Astrocyte (in vitro differentiated cells and primary cell): ENCODE measurements around the gene INPP4B. TPM values are rescaled to one million over a fixed set of nuclear protein-coding genes. Genes with fewer than 3 reads are reported as not detected.

Source experiments
- DNase-seq: peaks from one replicate; pipeline ENCODE4 v3.0.0-alpha.2; 2010; ENCODE audit warnings: low read depth
- FAIRE-seq: peaks from 2 replicates; lab custom pipeline; 2011; peaks lifted over from hg19 to GRCh38; lab: Jason Lieb, UNC
- H2AFZ ChIP-seq: 2 replicates; pipeline ENCODE4 v1.6.0; 2012; ENCODE audit warnings: low read depth, low read length, inconsistent platforms
- H3K27ac ChIP-seq: 2 replicates; pipeline ENCODE4 v1.5.1; 2011; ENCODE audit warnings: low read depth, low read length, inconsistent platforms
- H3K27me3 ChIP-seq: 2 replicates; pipeline ENCODE4 v1.6.0; 2011; ENCODE audit warnings: low read length, inconsistent platforms; ENCODE audit not compliant: insufficient read depth
- H3K36me3 ChIP-seq: 2 replicates; pipeline ENCODE4 v1.5.1; 2011; ENCODE audit warnings: low read length, inconsistent platforms; ENCODE audit not compliant: insufficient read depth
- H3K4me1 ChIP-seq: 2 replicates; pipeline ENCODE4 v1.5.1; 2011; ENCODE audit warnings: low read length, inconsistent platforms; ENCODE audit not compliant: insufficient read depth
- H3K4me2 ChIP-seq: 2 replicates; pipeline ENCODE4 v1.6.0; 2012; ENCODE audit warnings: low read length, inconsistent platforms
- H3K4me3 ChIP-seq: 2 replicates; pipeline ENCODE4 v1.5.1; 2011; ENCODE audit warnings: low read depth, mild to moderate bottlenecking, low read length, inconsistent platforms; ENCODE audit not compliant: insufficient read depth
- H3K79me2 ChIP-seq: 2 replicates; pipeline ENCODE4 v1.6.0; 2012; ENCODE audit warnings: mild to moderate bottlenecking, low read length, inconsistent platforms; ENCODE audit not compliant: insufficient read depth
- H3K9ac ChIP-seq: 2 replicates; pipeline ENCODE4 v1.6.0; 2012; ENCODE audit warnings: mild to moderate bottlenecking, low read length, inconsistent platforms
- H3K9me3 ChIP-seq: 2 replicates; pipeline ENCODE4 v1.5.1; 2012; ENCODE audit warnings: low read depth, mild to moderate bottlenecking, low read length, inconsistent platforms; ENCODE audit not compliant: insufficient read depth
- H4K20me1 ChIP-seq: 2 replicates; pipeline ENCODE4 v1.6.0; 2012; ENCODE audit warnings: low read length, inconsistent platforms; ENCODE audit not compliant: insufficient read depth
- H3K27ac Mint-ChIP-seq: one replicate; pipeline ENCODE4 v1.8.0; 2021; ENCODE audit warnings: mild to moderate bottlenecking, mixed read lengths; ENCODE audit not compliant: unreplicated experiment
- H3K27me3 Mint-ChIP-seq: one replicate; pipeline ENCODE4 v1.8.0; 2021; ENCODE audit warnings: low read depth, mixed read lengths; ENCODE audit not compliant: unreplicated experiment
- H3K36me3 Mint-ChIP-seq: one replicate; pipeline ENCODE4 v1.8.0; 2021; ENCODE audit warnings: low read depth, mixed read lengths; ENCODE audit not compliant: unreplicated experiment
- H3K4me1 Mint-ChIP-seq: one replicate; pipeline ENCODE4 v1.8.0; 2021; ENCODE audit warnings: low read depth, mixed read lengths; ENCODE audit not compliant: unreplicated experiment
- H3K4me3 Mint-ChIP-seq: one replicate; pipeline ENCODE4 v1.8.0; 2021; ENCODE audit warnings: mild to moderate bottlenecking, moderate library complexity, mixed read lengths; ENCODE audit not compliant: unreplicated experiment
- H3K9me3 Mint-ChIP-seq: one replicate; pipeline ENCODE4 v1.8.0; 2021; ENCODE audit warnings: mild to moderate bottlenecking, mixed read lengths; ENCODE audit not compliant: unreplicated experiment
- CTCF ChIP-seq: IDR thresholded peaks from 2 replicates; pipeline ENCODE4 v1.5.1; 2011; ENCODE audit warnings: low read depth, mild to moderate bottlenecking, inconsistent platforms, low read length, moderate library complexity; ENCODE audit not compliant: insufficient read depth
- EZH2 ChIP-seq: IDR thresholded peaks from 2 replicates; pipeline ENCODE4 v1.6.1; 2012; ENCODE audit warnings: mild to moderate bottlenecking, low read length, inconsistent platforms; ENCODE audit not compliant: insufficient read depth
- total RNA-seq: library from RNA; stranded (reverse); gene quantifications from 2 replicates; pipeline ENCODE4 v1.2.1, GENCODE V29; 2021

Gene INPP4B
- total RNA-seq, 1 donor from 2014 or later, result 2.8 TPM

- no peaks in the 10 kb centered on the region for H3K79me2 ChIP-seq
- H3K9me3 ChIP-seq, result no peaks in the 10 kb centered on the region
- H3K9ac ChIP-seq, result no peak overlapping the region
- H3K36me3 Mint-ChIP-seq, result no peaks in the 10 kb centered on the region
- no peaks in the 10 kb centered on the region for H3K4me1 Mint-ChIP-seq
- H3K4me1 ChIP-seq, result no peaks in the 10 kb centered on the region
- TF ChIP-seq CTCF, result no peak
- TF ChIP-seq EZH2, result no peak
- H3K27ac Mint-ChIP-seq, result no peak overlapping the region
- H3K4me2 ChIP-seq, result no peak overlapping the region
- no peak overlapping the region for H3K4me3 Mint-ChIP-seq
- H3K27me3 ChIP-seq, result no peaks in the 10 kb centered on the region
- FAIRE-seq (no peak), DNase-seq (peak; percentile 22)
- H3K36me3 ChIP-seq, result no peaks in the 10 kb centered on the region
- no peak overlapping the region for H3K4me3 ChIP-seq
- H3K27me3 Mint-ChIP-seq, result no peaks in the 10 kb centered on the region
- H2AFZ ChIP-seq, result no peak overlapping the region
- H4K20me1 ChIP-seq, result no peaks in the 10 kb centered on the region
- H3K27ac ChIP-seq, result no peak overlapping the region
- H3K9me3 Mint-ChIP-seq, result no peaks in the 10 kb centered on the region
Measured at GRCh38 chr4:142474398-142475087, 371.6 kb downstream of the INPP4B start.

GRCh38 chr4:142473960-142474338 lies 372.2 kb downstream of the INPP4B start:
- Mint-ChIP-seq H3K36me3 (no peaks in the 10 kb centered on the region), H3K4me3 (no peak overlapping the region), H3K27ac (no peak overlapping the region), H3K4me1 (no peaks in the 10 kb centered on the region), H3K27me3 (no peaks in the 10 kb centered on the region), H3K9me3 (no peaks in the 10 kb centered on the region)
- TF ChIP-seq CTCF (no peak), EZH2 (no peak)
- Histone ChIP-seq H3K9ac (no peak overlapping the region), H4K20me1 (no peaks in the 10 kb centered on the region), H3K4me1 (no peaks in the 10 kb centered on the region), H3K27me3 (no peaks in the 10 kb centered on the region), H3K4me2 (no peak overlapping the region), H3K27ac (no peak overlapping the region), H3K9me3 (no peaks in the 10 kb centered on the region), H2AFZ (no peak overlapping the region), H3K4me3 (no peak overlapping the region), H3K36me3 (no peaks in the 10 kb centered on the region), H3K79me2 (no peaks in the 10 kb centered on the region)
- FAIRE-seq (no peak), DNase-seq (no peak)

GRCh38 chr4:142473218-142473959 lies 372.7 kb downstream of the INPP4B start:
- Histone ChIP-seq H3K79me2 (no peaks in the 10 kb centered on the region), H3K4me2 (no peak overlapping the region), H3K4me3 (no peak overlapping the region), H4K20me1 (no peaks in the 10 kb centered on the region), H3K9me3 (no peaks in the 10 kb centered on the region), H2AFZ (no peak overlapping the region), H3K9ac (no peak overlapping the region), H3K27me3 (no peaks in the 10 kb centered on the region), H3K36me3 (no peaks in the 10 kb centered on the region), H3K4me1 (no peaks in the 10 kb centered on the region), H3K27ac (no peak overlapping the region)
- Mint-ChIP-seq H3K27me3 (no peaks in the 10 kb centered on the region), H3K9me3 (no peaks in the 10 kb centered on the region), H3K4me1 (no peaks in the 10 kb centered on the region), H3K27ac (no peak overlapping the region), H3K36me3 (no peaks in the 10 kb centered on the region), H3K4me3 (no peak overlapping the region)
- TF ChIP-seq EZH2, result no peak
- no peak for TF ChIP-seq CTCF
- FAIRE-seq (no peak), DNase-seq (no peak)
